K562 (cell line): Measurements from ENCODE around the gene UCP3. TPM values are rescaled to one million over a fixed set of nuclear protein-coding genes. Genes with fewer than 3 reads are reported as not detected.
A peak's percentile ranks its signal among the peaks of the same experiment; 100 is the strongest.

Source experiments
- ATAC-seq: fragments of 200-7000 bp; cut with Tn5 transposase; 3 replicates; pipeline ENCODE4 v1.9.1; 2020; ENCODE audit warnings: moderate library complexity
- BruUV-seq: library from RNA; stranded (reverse); fragments of 400-500 nt; replicated peaks from 2 replicates; lab custom pipeline; 2021; lab: Mats Ljungman, UMichigan
- CTCF ChIA-PET: fragments of 300-600 bp; formaldehyde crosslinking; extraction: SDS; loops from one replicate; lab custom pipeline; 2021; ENCODE audit warnings: low intra/inter-chr PET ratio; lab: Yijun Ruan, JAX
- POLR2A ChIA-PET: fragments of 300-600, 350-650 bp; sonication (Branson Sonifier 250); formaldehyde crosslinking; extraction: SDS; loops from one replicate; lab custom pipeline; 2021; ENCODE audit warnings: antibody characterized with exemption, inconsistent platforms; lab: Yijun Ruan, JAX
- DNase-seq, 4 experiments: peaks; one replicate each; pipeline versions ENCODE4 v3.0.0 to v3.0.0-alpha.2; 2011 to 2018; ENCODE audit warnings: low spot score in 3 of 4, mixed read lengths in 3 of 4; ENCODE audit errors: extremely low read depth in 1 of 4
- FAIRE-seq: peaks from 2 replicates; lab custom pipeline; 2011; peaks lifted over from hg19 to GRCh38; lab: Jason Lieb, UNC
- H2AFZ ChIP-seq: 2 replicates; pipeline ENCODE4 v1.6.0; 2011; ENCODE audit warnings: low read depth, low read length, control low read depth, inconsistent platforms
- H3K27ac ChIP-seq: fragments of 200-600 bp; 3 replicates; pipeline ENCODE4 v1.8.0; 2011; ENCODE audit warnings: low read depth, mild to moderate bottlenecking, control low read depth, inconsistent platforms, low read length, moderate library complexity, mixed read lengths; ENCODE audit errors: extremely low read depth
- H3K27me3 ChIP-seq, 2 experiments: fragments of 300-600 bp in 1 of 2; 2 replicates in 1 of 2; 3 replicates in 1 of 2; pipeline versions ENCODE4 v1.6.0 to v1.8.0; 2011; ENCODE audit warnings: inconsistent platforms in 2 of 2, low read length in 2 of 2, mild to moderate bottlenecking in 1 of 2, mixed read lengths in 1 of 2, moderate library complexity in 1 of 2; ENCODE audit not compliant: control insufficient read depth in 2 of 2, insufficient read depth in 2 of 2
- H3K36me3 ChIP-seq: fragments of 300-600 bp; 3 replicates; pipeline ENCODE4 v1.8.0; 2011; ENCODE audit warnings: mild to moderate bottlenecking, low read length, inconsistent platforms; ENCODE audit not compliant: control insufficient read depth, insufficient read depth
- H3K4me1 ChIP-seq, 2 experiments: fragments of 200-600 bp in 1 of 2; replicated peaks in 1 of 2; 2 replicates in 1 of 2; 3 replicates in 1 of 2; pipeline versions ENCODE4 v1.5.1 to v1.8.0; 2011; ENCODE audit warnings: inconsistent platforms in 2 of 2, low read length in 2 of 2, mild to moderate bottlenecking in 1 of 2, mixed read lengths in 1 of 2, moderate library complexity in 1 of 2; ENCODE audit not compliant: control insufficient read depth in 2 of 2, insufficient read depth in 2 of 2
- H3K4me2 ChIP-seq: 2 replicates; pipeline ENCODE4 v1.6.1; 2011; ENCODE audit warnings: low read length, control low read depth, inconsistent platforms, mixed read lengths; ENCODE audit not compliant: insufficient read depth
- H3K4me3 ChIP-seq: fragments of 200-600 bp; sonication (generic), shearing (Covaris generic); 2 replicates; pipeline ENCODE4 v1.5.1; 2016; ENCODE audit warnings: control low read depth, inconsistent platforms
- H3K79me2 ChIP-seq: fragments of 200-600 bp; 3 replicates; pipeline ENCODE4 v1.8.0; 2011; ENCODE audit warnings: low read length, inconsistent platforms; ENCODE audit not compliant: control insufficient read depth, insufficient read depth
- H3K9ac ChIP-seq, 2 experiments: 2 replicates each; pipeline versions ENCODE4 v1.6.0 to v1.6.1; 2011; ENCODE audit warnings: low read depth in 2 of 2, low read length in 2 of 2, control low read depth in 1 of 2, inconsistent platforms in 1 of 2, mild to moderate bottlenecking in 1 of 2, mixed read lengths in 1 of 2; ENCODE audit not compliant: insufficient read depth in 1 of 2
- H3K9me1 ChIP-seq: one replicate; pipeline ENCODE4 v1.6.0; 2011; ENCODE audit warnings: inconsistent platforms, mild to moderate bottlenecking, low read length, moderate library complexity; ENCODE audit not compliant: control insufficient read depth, insufficient read depth
- H3K9me3 ChIP-seq: replicated peaks from 2 replicates; pipeline ENCODE4 v1.5.1; 2011; ENCODE audit warnings: low read depth, low read length, inconsistent platforms; ENCODE audit not compliant: control insufficient read depth, insufficient read depth
- H4K20me1 ChIP-seq: replicated peaks from 2 replicates; pipeline ENCODE4 v1.6.1; 2011; ENCODE audit warnings: low read length, inconsistent platforms, mixed read lengths; ENCODE audit not compliant: control insufficient read depth, insufficient read depth
- ARID1B ChIP-seq: fragments of 450-650 bp; IDR thresholded peaks from 2 replicates; pipeline ENCODE4 v1.6.1; 2016; ENCODE audit warnings: antibody characterized with exemption, mild to moderate bottlenecking, inconsistent platforms
- BCOR ChIP-seq: fragments of 450-650 bp; IDR thresholded peaks from 2 replicates; pipeline ENCODE4 v1.6.1; 2016
- BRF2 ChIP-seq: IDR thresholded peaks from 3 replicates; pipeline ENCODE4 v1.6.1; 2011; ENCODE audit warnings: borderline replicate concordance, mild to moderate bottlenecking; ENCODE audit not compliant: insufficient read length, insufficient read depth
- CBX3 ChIP-seq, 2 experiments: IDR thresholded peaks; 1 replicate in 1 of 2; 2 replicates in 1 of 2; pipeline ENCODE4 v1.6.1; 2012; ENCODE audit warnings: inconsistent platforms in 2 of 2, low read length in 2 of 2, borderline replicate concordance in 1 of 2, control low read depth in 1 of 2
- LARP7 ChIP-seq: fragments of 450-650 bp; IDR thresholded peaks from 2 replicates; pipeline ENCODE4 v1.6.1; 2016
- MNT ChIP-seq, 2 experiments: fragments of 450-650 bp; conservative IDR thresholded peaks; 2 replicates each; pipeline ENCODE4 v1.6.1; 2017; ENCODE audit warnings: mild to moderate bottlenecking in 2 of 2, moderate library complexity in 2 of 2
- PTRF ChIP-seq: fragments of 450-650 bp; IDR thresholded peaks from 2 replicates; pipeline ENCODE4 v1.6.1; 2016; ENCODE audit warnings: mild to moderate bottlenecking, missing genetic modification characterization, missing compliant biosample characterization
- RBFOX2 ChIP-seq: fragments of 200-400 bp; formaldehyde crosslinking; IDR thresholded peaks from 2 replicates; pipeline ENCODE4 v1.6.1; 2017; ENCODE audit warnings: low read depth, mild to moderate bottlenecking, low read length, moderate library complexity
- RBM25 ChIP-seq: fragments of 200-400 bp; formaldehyde crosslinking; IDR thresholded peaks from 2 replicates; pipeline ENCODE4 v1.6.1; 2018; ENCODE audit warnings: low read length, low read depth, moderate library complexity; ENCODE audit not compliant: severe bottlenecking
- SAP30 ChIP-seq: fragments of 200-600 bp; sonication (generic); IDR thresholded peaks from 2 replicates; pipeline ENCODE4 v1.6.1; 2012; ENCODE audit warnings: borderline replicate concordance, low read depth, mild to moderate bottlenecking, moderate library complexity, low read length, control low read depth, inconsistent platforms; ENCODE audit not compliant: insufficient read depth, poor library complexity, severe bottlenecking
- THAP12 ChIP-seq: fragments of 250-450 bp; sonication (Bioruptor Pico); IDR thresholded peaks from 2 replicates; pipeline ENCODE4 v1.9.0; 2021; ENCODE audit warnings: mild to moderate bottlenecking, inconsistent platforms
- ZFP36 ChIP-seq: fragments of 150-350 bp; IDR thresholded peaks from 2 replicates; pipeline ENCODE4 v1.6.1; 2018; ENCODE audit warnings: low read length, low read depth; ENCODE audit not compliant: partially characterized antibody
- ZNF146 ChIP-seq: IDR thresholded peaks from one replicate; pipeline ENCODE4 v1.6.1; 2018; ENCODE audit warnings: missing compliant biosample characterization; ENCODE audit not compliant: unreplicated experiment
- ZNF551 ChIP-seq: fragments of 250-450 bp; sonication (Bioruptor Pico); IDR thresholded peaks from 2 replicates; pipeline ENCODE4 v1.5.0; 2021; ENCODE audit warnings: mild to moderate bottlenecking, moderate library complexity
- ZNF717 ChIP-seq: fragments of 250-450 bp; sonication (Bioruptor Pico); IDR thresholded peaks from 2 replicates; pipeline ENCODE4 v1.5.0; 2021
- WGBS: fragments of 100-300 bp; shearing (Covaris generic); methylation state at CpG from one replicate; pipeline ENCODE4 v1.1.6; 2016; ENCODE audit warnings: low coverage, mixed read lengths; ENCODE audit not compliant: insufficient coverage; ENCODE audit errors: missing lambda C conversion rate; 5-methylcytosine and 5-hydroxymethylcytosine counted together
- in situ Hi-C: fragments of 300-500 bp; cut with MboI; formaldehyde crosslinking; loops from 4 replicates; pipeline ENCODE4 v1.15.0; 2018; ENCODE audit warnings: inconsistent platforms, mixed read lengths
- intact Hi-C: fragments of 100-400 bp; cut with micrococcal nuclease; formaldehyde crosslinking; loops from 2 replicates; pipeline ENCODE4 v1.14.2; 2022
- polyA plus RNA-seq, 8 experiments: library from polyadenylated mRNA; depleted of rRNA in 4 of 8; stranded (reverse) in 5 of 8; unstranded in 3 of 8; fragments of >200 nt; fragmentation: Nextera tagmentation in 2 of 8; fragmentation: Illumina TruSeq in 1 of 8; extraction: Ambion mirVana in 2 of 8; extraction: Trizol in 1 of 8; gene quantifications; 2 replicates each; pipeline versions ENCODE4 v1.2.1 to v1.2.3, GENCODE V29; 2011 to 2014; ENCODE audit warnings: inconsistent platforms in 1 of 8, missing spikeins in 1 of 8
- total RNA-seq, 7 experiments: library from RNA; depleted of rRNA in 6 of 7; stranded (reverse); fragments of >200 nt in 6 of 7; fragmentation: Illumina TruSeq in 2 of 7; extraction: Trizol in 2 of 7; gene quantifications; 2 replicates each; pipeline versions ENCODE4 v1.2.1 to v1.2.3, GENCODE V29; 2011 to 2021; ENCODE audit warnings: low replicate concordance in 1 of 7

Gene UCP3
- total and polyA plus RNA-seq, 9 of the 15 experiments (the other 6 are each of a cell fraction or from before 2014, with no cell fraction given), result 0.05 to 0.65 (median 0.25) TPM; not detected in 2

- TF ChIP-seq PTRF (tag), result no peak
- no peak; the same call in 1 of the 2 replicates for TF ChIP-seq RBFOX2
- TF ChIP-seq, all 486 proteins: peak for 4
These were observed 36.0 kb downstream of the UCP3 start (continued) for GRCh38 chr11:73972620-73973449.

GRCh38 chr11:73972187-73972586 is 36.7 kb downstream of the UCP3 start:
- H3K27ac ChIP-seq, result no peak overlapping the region
- H3K9me3 ChIP-seq, result no peaks in the 10 kb centered on the region
- no peak overlapping the region for H3K4me3 ChIP-seq
- FAIRE-seq (no peak), DNase-seq (peak in 3 of 4 experiments; percentile 13 to 21 (median 17)), ATAC-seq (peak; percentile 8)
- WGBS, result 71% methylated on average over 1 of the region's 1 CpG
- in situ Hi-C loops, result no loop called here
- H3K4me2 ChIP-seq, result no peak overlapping the region
- no TSS peak for BruUV-seq
- H3K9ac ChIP-seq, result no peak overlapping the region
- H3K27me3 ChIP-seq, result no peaks in the 10 kb centered on the region
- no peaks in the 10 kb centered on the region for H3K79me2 ChIP-seq
- no peaks in the 10 kb centered on the region for H3K9me1 ChIP-seq
- intact Hi-C loops, result no loop called here
- no peak overlapping the region for H2AFZ ChIP-seq
- CTCF ChIA-PET, result no interaction called here
- peaks cover 12 to 38% of the 10 kb centered on the region in 2 experiments; a peak in 4 of 5 replicates for H3K4me1 ChIP-seq
- H4K20me1 ChIP-seq, result peaks cover 14% of the 10 kb centered on the region
- peaks cover 35% of the 10 kb centered on the region; the same call in 2 of the 3 replicates for H3K36me3 ChIP-seq
- POLR2A ChIA-PET, result interaction anchor here (0.7 to 5.7 kb wide), 10 partner anchors 8 to 267 kb away, joined by 3 to 54 read pairs (median 4); partner anchors contain the start of gene UCP2
- no peak for TF ChIP-seq CBX3 (IDR thresholded peaks at IDR 0.05; ENCODE audit: borderline replicate concordance in 1 of 2, low read length in 2 of 2)
- no peak for TF ChIP-seq BRF2
- no peak for TF ChIP-seq ARID1B
- no peak for TF ChIP-seq THAP12
- TF ChIP-seq ZNF146 (CRISPR knock-in tag), result no peak
- TF ChIP-seq MNT (conservative IDR thresholded peaks at IDR 0.05), result no peak
- TF ChIP-seq ZNF551 (CRISPR knock-in tag), result no peak
- TF ChIP-seq RBM25, result peak; percentile 63
- no peak for TF ChIP-seq SAP30
- no peak for TF ChIP-seq ZNF717 (CRISPR knock-in tag)
- peak; percentile 78 for TF ChIP-seq ZFP36
- TF ChIP-seq LARP7, result no peak
- 0 out of 2 replicates have a peak, but pooled peaks have one; percentile 64 for TF ChIP-seq BCOR
